NK-92 treated with Interleukin-12 subunit alpha and Interleukin-12 subunit beta, amount 100 ng/mL, for 24 hours (cell line): ENCODE measurements around the gene MYO3B.
"Not testable (repeated sequence)": the region's sequence is repeated elsewhere in the genome, so short reads cannot be mapped to it uniquely, and the experiment has no call there.

Experiments used
- DNase-seq: peaks from one replicate; lab custom pipeline; 2025; lab: John Stamatoyannopoulos, UW

Gene MYO3B

DNA sequence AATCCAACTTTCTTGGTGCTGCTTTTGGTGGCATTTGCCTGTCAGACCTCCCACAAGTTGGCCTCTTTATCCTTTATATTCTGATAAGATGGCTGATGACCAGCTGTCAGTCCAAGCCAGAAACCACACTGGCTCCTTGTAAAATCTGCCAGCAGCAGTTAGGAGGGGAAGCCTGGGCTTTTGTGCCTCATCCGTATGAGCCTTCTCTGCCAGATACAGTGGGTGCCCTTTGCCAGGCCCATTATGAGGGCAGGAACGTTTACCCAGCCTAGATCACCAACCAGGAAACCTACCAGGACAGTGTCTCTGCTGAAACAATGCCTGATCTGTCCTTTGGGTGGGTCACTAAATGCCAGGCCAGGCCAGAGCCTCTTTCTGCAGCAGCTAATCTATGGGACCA is 334.3 kb downstream of the MYO3B start:
- no peak for DNase-seq

DNA sequence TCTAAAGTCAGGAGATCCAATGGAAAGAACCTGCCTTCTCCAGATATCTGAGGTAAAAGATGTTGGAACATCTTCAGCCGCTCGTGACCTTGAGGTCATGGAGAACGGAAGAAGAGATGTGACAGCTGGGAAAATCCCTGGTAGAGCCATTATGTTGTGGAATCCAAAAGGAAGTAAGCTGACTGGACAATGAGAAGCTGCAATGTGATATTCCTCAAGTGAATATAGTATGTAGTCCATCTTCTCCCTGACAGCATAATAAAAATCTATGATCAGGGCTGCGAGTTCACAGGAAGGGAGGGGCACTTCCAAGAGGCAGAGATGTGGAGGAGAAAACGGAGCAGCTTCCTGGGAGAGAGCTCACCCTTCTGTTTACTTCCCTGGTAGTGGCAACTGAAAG is 336.2 kb downstream of the MYO3B start:
- no peak for DNase-seq

DNA sequence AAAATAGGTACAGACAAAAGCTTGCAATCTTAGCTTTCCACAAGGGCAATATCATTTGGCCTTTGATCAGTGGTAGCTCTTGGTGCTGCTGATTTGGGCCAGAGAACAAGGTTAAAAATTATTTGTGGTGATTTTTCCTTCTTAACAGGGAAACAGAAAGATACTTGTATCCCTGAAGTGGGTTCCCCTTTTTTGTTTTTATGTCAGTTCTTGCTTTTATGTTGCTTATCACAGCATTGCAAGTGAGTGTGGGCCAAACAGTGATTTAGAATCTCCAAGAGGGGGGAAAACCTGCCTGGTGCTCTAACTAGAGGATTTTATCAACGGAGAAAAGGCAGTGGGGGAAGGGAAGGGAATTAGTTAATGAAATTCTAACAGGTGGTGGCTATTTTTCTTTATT is 339.6 kb downstream of the MYO3B start:
- DNase-seq: no peak

DNA sequence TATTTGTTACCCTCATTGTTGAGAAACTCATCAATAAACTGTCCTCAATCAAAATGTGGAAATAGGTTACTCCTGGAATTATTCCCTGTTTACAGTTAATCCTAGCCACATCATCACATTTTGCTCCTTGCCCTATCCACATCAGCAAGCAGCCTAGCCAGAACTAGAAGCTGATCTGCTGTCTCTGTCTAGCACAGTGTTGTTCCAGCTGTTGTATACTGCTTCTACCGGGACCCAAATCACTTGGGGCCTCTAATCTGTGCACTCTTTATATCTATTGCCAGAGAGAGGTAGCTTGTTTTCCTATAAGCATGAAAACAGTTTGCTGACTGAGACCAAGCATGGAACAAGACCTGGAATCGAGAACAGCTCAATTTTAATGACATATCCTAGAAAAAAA is 341.0 kb downstream of the MYO3B start:
- DNase-seq: no peak

DNA sequence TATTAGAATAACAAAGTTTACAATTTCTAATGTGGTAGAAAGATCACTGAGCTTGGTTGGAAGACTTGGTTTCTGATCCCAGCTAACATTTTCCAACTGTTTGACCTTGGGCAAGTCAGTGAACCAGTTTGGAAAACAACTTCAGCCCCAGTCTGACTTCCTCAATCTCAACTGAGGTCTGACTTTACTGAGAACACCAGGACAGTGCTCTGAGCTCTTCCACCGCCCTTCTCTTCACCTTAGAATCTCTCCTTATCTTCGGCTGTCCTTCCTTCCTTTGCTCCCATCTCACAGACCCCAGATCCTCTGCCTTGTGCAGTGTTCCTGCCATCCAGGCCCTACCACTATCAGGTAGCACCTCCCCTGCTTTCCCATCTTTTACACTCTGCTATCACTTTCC is 343.4 kb downstream of the MYO3B start:
- no peak for DNase-seq

DNA sequence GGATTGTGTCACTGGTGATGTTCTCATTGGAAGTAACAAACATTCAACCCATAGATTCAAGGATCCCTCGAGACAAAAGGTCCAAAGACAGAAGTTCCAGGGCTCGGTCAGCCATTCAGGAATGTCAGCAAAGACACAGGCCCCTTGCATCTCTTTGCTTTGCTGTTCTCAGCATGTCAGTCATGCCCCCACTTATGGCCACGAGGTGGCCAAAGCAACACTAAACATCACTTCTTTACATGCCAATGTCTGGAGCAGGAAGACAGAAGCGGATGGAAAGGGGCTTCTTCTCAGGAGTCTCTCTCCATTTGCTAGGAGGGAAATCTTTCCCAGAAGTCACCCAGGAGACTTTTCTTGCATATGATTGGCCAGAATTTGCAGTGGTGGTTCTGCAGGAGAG is 345.6 kb downstream of the MYO3B start:
- no peak for DNase-seq

DNA sequence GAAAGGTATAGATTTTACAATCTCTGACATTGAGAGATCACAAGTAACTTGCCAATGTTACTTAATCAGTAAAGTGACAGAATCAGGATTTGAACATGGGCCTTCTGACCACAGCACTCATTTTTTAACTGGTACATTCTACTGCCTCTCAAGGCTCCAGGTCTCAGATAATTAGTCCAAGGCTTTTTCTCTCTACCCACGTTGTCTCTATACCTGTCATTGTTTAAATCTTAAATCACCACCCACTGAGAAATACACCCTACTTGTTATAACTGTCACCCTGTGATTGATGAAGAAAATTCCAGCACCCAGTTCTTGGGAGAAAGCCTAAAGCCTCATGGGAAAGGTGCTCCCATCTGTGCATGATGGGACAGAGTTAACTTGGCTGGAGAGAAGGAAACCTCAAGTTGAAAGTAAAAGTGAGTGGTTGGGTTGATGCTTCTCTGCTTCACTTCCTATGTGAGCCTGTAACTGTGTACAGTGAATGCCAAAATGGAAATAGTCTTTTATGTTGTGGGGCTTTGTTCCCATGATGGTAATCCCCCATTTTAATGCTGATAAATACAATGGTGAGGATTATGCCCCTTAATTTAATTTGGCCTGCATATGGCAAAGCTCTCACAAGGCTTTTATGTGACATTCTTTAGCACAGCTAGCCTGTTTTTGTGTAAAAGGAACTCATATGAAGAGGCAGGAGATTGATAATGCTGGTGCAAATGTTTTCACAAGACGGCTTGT is 347.1 kb downstream of the MYO3B start:
- DNase-seq: no peak

DNA sequence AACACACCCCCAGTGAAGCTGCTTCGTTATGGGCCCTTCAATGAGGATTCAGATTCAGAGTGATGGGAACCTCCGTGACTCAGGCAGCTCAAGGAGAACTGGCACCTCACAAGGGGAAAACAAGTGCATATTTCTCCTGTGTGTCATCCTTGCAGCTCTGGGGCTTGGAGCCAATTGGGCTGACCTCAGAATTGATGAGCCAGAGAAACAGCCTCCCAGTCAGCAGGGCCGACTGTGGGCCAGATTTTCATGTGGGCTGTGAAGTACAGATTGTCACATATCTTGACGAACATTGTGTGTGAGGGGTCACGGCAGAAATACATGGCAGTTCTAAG is 347.6 kb downstream of the MYO3B start:
- DNase-seq: no peak

DNA sequence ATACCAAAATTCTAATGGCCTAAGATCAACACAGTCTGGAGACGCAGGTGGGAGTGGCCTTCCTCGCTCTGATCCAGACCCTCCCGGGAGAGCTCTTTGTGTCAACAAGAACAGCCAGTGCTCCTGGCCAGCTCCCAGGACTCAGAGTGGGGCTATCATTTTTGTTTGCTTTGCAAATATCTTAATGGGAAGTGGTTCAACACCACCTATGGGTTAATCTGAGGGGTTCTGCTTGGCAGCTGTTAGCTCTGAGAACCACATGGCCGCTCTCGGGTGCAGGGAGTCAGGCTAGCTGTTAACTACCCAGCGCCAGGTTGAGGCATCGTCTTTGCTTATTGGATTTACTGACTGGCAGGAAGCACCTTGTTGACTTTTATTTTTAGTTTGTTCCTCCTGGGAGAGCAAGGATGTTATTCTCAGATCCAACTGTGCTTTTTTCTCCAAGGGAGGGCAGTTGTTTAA is 352.4 kb downstream of the MYO3B start:
- DNase-seq: no peak

DNA sequence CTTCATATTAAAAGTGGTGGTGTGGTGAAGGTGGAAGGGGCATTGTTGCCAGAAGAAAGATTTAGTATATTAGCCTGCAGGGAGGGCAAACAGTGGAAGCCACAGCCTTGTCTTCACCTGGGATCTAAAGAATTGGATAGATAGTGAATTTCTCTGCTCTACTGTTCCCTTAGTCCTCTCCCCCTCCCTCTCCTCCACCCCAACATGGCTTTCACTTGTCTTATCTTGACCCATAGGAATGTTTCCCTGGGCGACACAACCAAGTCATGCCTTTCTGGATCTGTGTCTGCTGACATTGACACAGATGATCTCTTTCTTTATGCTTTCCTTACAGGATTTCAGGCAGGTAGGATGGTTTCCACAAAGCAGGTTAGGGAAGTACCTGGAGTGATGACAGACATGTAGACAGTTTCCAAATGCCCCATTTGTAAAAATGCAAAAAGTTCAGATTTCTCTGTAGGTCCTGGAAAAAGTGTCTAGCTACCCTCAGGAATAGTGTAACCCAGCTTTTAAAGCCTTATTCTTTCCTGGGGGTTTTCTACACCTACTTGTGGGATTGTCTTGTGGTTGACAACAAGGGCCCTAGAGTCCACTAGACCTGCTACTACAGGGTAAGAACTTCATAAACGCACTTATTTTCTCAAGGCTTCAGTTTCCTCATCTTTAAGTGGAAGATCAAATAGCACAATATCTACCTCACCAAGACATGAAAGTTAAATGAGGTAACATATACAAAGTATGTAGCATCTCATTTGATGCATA is 353.0 kb downstream of the MYO3B start:
- DNase-seq: no peak

DNA sequence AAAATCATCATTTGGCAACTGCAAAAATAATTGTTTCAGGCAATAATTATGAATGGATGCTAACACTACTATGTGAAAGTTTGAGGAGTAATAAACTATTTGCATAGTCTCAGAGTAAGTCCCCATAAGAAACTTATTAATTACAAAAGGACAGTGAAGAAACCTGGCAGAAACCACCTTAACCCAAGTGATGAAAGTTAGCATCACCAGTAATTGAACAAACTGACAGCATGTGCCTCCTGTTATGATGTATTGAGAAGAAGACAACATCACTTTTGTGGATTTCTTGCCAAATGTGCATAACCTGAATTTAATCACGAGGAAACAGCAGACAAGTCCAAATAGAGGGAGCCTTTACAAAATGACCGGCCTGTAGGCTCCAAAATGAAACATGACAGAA is 353.9 kb downstream of the MYO3B start:
- DNase-seq: no peak

DNA sequence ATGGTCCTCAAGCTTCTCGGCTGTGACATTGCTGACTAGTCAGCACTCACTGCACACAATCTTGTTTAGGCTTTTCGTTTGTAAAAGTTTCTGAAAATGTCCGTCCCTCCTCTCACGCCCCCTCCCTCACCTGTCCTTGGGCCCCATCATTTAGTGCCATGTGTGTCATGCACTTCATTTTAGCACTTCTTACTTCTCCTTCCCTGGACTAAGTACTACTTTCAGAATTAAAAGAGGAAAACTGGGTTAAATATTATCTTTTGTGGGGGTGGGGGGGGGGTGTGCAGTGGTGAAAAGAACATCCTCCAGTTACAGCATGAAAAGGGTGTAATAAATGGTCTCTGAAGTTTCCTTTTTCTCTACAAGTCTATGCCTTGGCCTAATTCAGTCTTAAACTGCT is 355.2 kb downstream of the MYO3B start:
- DNase-seq: no peak

DNA sequence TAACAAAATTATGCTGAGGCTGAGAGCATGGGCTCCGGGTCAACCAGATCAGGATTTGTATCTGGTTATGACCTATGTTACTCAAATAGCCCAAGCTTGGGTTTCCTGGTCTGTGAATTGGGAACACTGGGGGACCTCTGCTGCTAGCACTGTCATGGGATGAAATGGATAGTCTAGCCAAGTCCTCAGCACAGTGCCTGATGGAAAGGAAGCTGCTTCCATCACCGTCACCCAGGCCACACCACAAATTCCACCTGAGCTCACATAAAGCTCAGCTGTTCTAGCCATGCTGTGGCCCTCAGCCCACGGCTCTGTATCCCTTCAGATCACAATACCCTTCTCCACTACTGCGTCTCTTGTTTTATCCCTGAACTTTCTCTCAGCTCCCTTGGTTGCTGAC is 357.6 kb downstream of the MYO3B start:
- DNase-seq: no peak

DNA sequence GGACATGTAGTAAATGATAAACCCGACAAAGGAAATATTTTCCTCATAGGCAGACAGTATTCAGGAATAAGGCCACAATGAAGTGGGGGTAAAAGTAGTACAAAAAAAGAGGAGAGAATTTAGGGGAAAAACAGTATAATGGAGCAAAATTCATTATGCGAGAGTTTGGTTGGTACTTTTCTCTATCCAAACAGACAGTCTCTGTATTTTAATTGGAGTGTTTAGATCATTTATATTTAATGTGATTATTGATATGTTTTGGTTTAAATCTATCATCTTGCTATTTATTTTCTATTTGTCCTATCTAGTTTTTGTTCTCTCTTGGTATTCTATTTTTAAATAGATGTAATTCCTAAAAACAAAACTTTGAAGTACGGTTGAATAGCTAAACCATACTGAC is 366.9 kb downstream of the MYO3B start:
- DNase-seq: no peak

DNA sequence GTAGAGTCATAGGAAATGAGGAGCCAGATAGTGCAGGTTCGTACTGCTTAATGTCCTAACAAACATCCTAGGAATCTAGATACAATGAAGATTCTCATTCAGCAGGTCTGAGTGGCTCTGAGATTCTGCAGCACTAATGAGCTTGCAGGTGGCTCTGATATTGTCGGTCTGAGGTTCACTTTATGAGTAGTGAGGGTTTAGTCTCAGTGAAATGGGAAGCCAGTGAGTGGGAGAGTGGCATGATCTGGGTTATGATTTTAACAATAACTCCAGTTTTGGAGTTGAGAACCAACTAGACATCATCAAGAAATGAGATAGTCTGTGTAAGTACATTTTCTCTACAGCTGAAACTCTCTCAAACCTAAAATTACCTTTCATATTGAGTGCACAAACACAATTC is 370.4 kb downstream of the MYO3B start:
- DNase-seq: no peak

DNA sequence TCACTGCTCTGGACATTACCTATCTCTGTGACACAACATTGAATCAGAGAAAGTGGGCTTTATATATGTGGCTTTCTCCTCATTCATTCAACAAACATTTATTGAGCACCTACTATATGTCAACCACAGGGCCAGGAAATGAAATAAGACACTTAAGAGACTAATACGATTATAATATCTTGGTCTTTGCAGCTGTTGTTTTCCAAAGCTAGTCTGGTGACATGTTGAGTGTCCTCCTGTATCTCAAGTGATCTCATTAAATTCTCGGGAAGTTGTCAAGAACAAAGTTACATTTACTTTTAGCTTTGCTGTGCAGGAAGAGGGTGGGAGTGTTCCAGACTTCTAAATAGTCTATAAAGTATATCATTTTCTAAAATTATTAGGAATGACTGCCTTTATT is 372.6 kb downstream of the MYO3B start:
- DNase-seq: no peak

DNA sequence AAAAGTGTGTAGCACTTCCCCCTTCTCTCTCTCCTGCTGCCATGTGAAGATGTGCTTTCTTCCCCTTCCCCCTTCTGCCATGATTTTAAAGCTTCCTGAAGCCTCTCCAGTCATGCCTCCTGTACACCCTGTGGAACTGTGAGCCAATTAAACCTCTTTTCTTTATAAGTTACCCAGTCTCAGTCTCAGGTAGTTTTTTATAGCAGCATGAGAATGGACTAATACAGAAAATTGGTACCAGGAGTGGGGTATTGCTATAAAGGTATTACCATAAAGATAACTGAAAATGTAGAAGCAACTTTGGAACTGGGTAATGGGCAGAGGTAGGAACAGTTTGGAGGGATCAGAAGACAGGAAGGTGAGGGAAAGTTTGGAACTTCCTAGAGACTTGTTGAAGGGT is 374.0 kb downstream of the MYO3B start:
- DNase-seq: not testable (repeated sequence)

DNA sequence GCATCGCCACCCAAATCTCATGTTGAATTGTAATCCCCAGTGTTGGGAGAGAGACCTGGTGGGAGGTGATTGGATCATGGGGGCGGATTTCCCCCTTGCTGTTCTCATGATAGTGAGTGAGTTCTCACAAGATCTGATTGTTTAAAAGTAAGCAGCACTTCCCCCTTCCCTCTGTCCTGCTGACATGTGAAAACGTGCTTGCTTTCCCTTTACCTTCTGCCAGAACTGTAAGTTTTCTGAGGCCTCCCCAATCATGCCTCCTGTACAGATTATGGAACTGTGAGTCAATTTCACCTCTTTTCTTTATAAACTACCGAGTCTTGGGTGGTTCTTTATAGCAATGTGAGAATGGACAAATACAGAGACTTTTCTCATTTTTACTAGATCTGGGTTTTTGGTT is 375.8 kb downstream of the MYO3B start:
- DNase-seq: no peak

DNA sequence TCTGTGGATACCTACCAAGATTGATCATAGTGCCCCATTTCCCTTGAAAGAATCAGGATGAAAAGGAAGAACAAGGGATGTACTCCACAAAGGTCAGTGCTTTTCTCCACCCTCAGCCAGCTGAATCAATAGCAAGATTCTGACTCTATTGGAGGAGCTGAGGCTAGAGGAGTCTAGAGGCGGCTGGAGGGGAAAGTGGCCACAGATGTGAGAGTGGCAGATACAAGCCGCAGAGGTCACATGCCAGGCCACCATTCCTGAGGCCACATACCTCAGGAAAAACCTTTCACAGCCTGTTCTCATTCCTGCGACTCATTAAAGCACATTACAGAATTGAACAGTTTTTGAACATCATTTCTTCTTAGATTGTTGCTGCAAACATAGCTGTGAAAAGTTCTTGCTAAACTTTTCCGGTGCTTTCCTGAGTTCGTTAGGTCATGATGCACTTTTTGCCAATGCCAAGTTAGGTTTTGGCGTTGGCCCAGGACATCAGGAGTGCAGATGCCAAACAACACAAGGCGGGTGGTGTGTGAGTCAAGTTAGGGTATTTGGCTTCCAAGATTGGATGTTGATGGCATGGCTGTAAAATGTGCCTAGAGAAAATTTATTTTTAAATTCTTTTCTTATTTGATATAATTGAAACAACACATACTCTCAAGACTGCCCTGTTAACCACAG is 376.5 kb downstream of the MYO3B start:
- DNase-seq: no peak

DNA sequence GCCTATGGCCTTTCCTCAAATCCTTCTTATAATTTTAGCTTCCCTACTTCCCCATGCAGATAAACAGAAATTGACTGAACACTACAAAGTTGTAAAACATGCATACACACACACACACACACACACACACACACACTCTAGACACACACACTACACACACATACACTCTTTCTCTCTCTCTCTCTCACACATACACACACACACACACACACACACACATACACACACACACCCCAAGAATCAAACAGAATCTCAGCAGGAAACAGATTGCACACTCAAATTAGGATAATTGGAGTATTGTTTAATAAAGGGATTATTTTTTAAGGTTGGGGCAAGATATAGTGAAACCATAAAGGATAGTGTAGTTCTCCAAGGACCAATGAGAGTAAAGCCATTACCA is 385.0 kb downstream of the MYO3B start:
- DNase-seq: no peak

DNA sequence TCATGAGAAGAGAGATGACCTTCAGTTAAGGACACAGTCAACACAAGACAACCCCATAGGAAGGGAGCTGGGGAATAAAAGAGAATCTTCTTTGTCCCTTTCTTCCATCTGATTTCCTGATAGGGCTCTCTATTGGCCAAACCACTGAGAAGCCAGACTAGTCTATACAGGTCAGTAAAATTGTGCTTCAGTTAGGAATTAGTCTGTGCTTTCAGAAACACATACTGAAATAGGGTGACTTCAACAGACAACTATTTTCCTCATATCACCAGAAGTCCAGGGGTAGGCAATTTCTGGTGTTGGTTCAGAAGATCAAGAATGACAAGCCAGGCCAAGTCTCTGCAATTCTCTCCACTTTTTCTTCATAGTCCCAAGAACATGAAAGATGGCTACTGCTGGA is 385.5 kb downstream of the MYO3B start:
- DNase-seq: no peak

DNA sequence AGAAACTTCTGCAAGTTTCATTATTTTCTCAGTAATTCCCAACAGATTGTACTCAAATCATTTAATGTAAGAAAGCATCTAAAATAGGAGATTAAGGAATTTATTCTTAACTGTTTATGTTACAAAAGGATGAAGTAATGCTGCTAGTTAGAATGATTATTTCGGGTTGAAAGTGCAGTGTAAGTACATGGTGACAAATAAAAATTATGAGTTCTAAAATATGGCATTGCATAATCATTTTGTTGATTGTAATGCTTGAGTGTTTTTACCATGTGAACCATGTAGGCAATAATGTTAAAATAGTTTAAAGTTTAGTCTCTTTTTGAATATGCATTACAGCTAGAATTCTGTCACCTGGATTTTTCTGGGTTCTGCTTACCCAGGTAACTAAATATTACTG is 388.2 kb downstream of the MYO3B start:
- DNase-seq: no peak

DNA sequence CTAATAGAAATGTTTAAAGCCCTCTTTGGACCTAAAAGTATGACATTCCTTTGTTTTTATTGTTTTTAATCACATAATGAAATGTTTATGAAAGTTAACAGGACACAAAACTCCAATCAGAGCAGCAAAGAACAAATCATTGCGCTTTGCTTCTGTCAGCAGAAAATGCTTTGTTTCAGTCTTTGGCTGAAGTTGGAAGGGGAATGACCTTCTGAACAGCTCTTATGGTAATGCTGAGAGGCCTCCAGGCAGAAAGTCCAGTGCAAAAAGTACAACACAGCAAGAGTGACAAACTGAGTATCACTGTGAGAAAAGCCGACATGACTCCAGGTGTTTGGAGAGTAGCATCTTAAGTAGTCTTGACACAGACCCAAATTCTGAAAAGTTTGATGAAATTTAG is 389.5 kb downstream of the MYO3B start:
- DNase-seq: no peak
